22Rv1 (cell line): ENCODE measurements around the gene PARD3B.

ENCODE experiments used
- CTCF ChIP-seq: fragments of 450-650 bp; IDR thresholded peaks from 2 replicates; pipeline ENCODE4 v1.5.1; 2017; ENCODE audit warnings: mild to moderate bottlenecking
- ZFX ChIP-seq: fragments of 450-650 bp; IDR thresholded peaks from 2 replicates; pipeline ENCODE4 v1.6.1; 2017; ENCODE audit warnings: antibody characterized with exemption, borderline replicate concordance

GRCh38 chr2:205040323-205040722 lies 495.0 kb downstream of the PARD3B start:
- TF ChIP-seq CTCF (no peak), ZFX (no peak)
